ENCODE results near the gene AKIRIN1. TPM values are rescaled to one million over a fixed set of nuclear protein-coding genes. Genes with fewer than 3 reads are reported as not detected.

AKIRIN1 gene
- total and polyA plus RNA-seq, 8 donors, result 7.5 to 21.8 (median 12.1) TPM

DNA sequence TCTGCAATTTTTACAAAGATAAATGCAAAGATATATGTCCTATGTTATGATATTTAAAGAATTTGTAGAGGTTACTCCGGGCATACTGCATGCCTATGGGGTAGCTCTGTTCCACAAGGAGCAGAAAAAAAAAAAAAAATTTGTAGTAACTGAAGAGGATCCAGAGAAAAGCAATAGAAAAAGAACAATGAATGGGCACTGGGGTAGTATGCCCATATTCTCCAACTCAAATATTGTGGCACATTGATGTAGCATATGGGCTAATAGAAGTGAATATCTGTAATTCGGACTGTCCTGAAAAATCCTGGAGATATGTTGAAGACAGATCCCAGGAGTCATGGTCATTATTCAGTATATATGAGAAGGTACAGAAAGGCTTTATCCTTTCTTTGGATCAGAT, 1.1 kb upstream of the AKIRIN1 start:
- TF ChIP-seq, protein P1, sequence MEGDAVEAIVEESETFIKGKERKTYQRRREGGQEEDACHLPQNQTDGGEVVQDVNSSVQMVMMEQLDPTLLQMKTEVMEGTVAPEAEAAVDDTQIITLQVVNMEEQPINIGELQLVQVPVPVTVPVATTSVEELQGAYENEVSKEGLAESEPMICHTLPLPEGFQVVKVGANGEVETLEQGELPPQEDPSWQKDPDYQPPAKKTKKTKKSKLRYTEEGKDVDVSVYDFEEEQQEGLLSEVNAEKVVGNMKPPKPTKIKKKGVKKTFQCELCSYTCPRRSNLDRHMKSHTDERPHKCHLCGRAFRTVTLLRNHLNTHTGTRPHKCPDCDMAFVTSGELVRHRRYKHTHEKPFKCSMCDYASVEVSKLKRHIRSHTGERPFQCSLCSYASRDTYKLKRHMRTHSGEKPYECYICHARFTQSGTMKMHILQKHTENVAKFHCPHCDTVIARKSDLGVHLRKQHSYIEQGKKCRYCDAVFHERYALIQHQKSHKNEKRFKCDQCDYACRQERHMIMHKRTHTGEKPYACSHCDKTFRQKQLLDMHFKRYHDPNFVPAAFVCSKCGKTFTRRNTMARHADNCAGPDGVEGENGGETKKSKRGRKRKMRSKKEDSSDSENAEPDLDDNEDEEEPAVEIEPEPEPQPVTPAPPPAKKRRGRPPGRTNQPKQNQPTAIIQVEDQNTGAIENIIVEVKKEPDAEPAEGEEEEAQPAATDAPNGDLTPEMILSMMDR (IDR thresholded peaks at IDR 0.05), result no peak
- intact Hi-C loops (cut with DNase I), result no loop called here
- Histone ChIP-seq H3K36me3 (no peaks in the 10 kb centered on the region), H3K4me3 (no peak overlapping the region), H3K4me1 (peaks cover 0 to 12% (median 2%) of the 10 kb centered on the region in 3 donors), H3K9me3 (no peaks in the 10 kb centered on the region), H3K27ac (peak overlapping the region in 1 of 4 donors; percentile 84), H3K27me3 (no peaks in the 10 kb centered on the region)
- 37 to 64% methylated on average over 2 of the region's 2 CpGs for WGBS, 2 donors
- ATAC-seq (no peak), DNase-seq (no peak), FAIRE-seq (no peak)

DNA sequence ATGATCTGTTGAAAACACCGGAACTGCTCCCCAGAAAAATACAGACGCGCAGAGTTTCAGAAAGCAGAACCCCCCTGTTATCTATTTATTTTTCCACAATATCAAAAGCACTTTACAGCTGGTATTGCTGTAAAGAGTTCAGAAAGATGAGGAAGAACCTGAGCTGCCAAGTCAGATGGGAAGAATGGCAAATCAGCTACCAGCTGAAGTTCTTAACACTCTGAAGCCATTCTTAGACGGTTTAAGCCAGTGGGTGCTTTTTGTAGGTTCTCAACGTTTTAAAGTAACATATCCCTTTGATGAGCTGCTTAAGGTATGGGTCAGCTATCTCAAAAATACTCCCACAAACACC, 714 bp upstream of the AKIRIN1 start:
- peak overlapping the region; percentile 78 to 87 (median 82) for H3K27ac ChIP-seq
- TF ChIP-seq, protein P1 (IDR thresholded peaks at IDR 0.05), result no peak
- H3K36me3 ChIP-seq, result no peaks in the 10 kb centered on the region
- peak overlapping the region; percentile 85 to 99 (median 90) for H3K4me3 ChIP-seq
- ATAC-seq (peak in 2 of 4 donors; percentile 5 to 7), FAIRE-seq (no peak), DNase-seq (no peak)
- 14 to 17% methylated on average over 5 of the region's 5 CpGs for WGBS, 2 donors
- intact Hi-C loops (cut with DNase I), result no loop called here
- H3K9me3 ChIP-seq, result no peaks in the 10 kb centered on the region
- peaks cover 0 to 12% (median 2%) of the 10 kb centered on the region in 3 donors for H3K4me1 ChIP-seq
- no peaks in the 10 kb centered on the region for H3K27me3 ChIP-seq

DNA sequence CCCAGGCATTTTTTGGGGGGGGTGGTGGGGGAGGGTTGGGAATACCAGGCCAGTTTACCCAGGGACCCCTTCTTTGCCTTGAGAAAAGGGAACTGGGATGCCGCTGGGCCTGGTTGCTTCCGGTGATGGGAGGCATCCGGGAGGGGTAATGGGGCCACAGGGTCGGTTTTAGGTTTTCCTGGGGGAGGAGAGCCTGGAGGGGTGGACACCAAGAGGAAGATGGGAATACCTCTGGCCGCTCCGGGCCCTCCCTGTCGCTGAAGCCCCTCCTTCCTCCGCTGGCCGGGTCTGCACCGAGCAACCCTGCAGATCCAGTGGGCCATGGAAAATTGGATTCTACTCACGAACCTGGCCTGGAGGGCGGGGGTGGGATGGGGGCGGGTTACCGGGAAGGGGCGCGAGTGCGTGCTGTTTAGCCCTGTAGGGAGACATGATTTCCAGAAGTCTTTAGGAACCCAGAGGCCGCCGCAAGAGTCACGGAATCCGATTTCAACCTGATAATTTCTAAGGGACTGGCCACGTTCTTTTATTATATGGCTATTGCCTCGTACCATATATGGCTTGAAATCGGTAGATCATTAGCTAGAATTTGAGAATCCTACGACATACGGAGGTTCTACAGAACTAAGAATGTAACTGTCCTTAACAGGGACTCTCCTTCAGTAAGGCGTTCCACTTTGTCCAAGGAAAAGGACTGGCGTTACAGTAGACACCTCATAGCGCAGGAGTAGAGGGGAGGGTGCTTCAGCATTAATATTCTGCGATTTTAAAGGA, 749 bp downstream of the AKIRIN1 start:
- TF ChIP-seq, protein P1 (IDR thresholded peaks at IDR 0.05), result no peak
- Histone ChIP-seq H3K36me3 (no peaks in the 10 kb centered on the region), H3K4me1 (peaks cover 2 to 12% (median 6%) of the 10 kb centered on the region in 3 donors), H3K27ac (peak overlapping the region; percentile 78 to 87 (median 82)), H3K27me3 (no peaks in the 10 kb centered on the region), H3K9me3 (no peaks in the 10 kb centered on the region), H3K4me3 (peak overlapping the region; percentile 85 to 99 (median 90))
- FAIRE-seq, result no peak
- 0 to 1% methylated on average over 29 to 30 of the region's 30 CpGs for WGBS, 2 donors
- peak; percentile 17 to 41 (median 22) for ATAC-seq
- intact Hi-C loops (cut with DNase I), result no loop called here
- peak in 5 of 6 donors; percentile 28 to 62 (median 37) for DNase-seq

DNA sequence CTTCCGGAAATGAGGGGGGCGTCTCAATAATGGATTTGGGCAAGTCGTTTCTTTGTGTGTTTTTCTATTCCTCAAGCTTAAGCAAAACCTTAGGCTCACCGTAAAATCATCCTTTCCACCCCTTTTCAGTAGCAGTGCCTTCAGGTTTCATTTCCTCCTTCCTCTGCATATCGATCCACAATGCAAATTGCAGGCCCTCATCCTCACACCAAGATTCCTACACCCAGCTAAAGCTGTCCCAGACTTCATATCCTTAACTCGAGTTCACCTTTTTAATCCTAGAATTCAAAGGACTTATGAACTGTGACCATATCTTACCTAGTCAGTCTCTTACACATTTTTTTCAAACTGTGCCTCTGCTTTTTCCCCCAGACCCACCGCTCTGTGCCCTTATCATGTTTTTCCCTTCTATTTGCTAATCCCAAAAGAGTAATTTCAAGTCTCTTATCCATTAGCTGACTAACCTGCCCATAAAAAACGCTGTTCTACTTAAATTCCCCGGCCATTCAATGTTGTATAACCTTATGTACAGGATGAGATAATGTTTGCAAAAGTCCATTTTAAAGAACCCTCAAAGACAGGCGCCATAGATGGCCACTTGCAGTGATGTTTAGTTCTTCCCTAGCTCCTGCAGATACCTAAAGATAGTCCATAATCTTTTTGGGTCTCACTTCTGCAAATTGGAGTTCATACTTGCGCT, 1.5 kb downstream of the AKIRIN1 start:
- peaks cover 9 to 12% (median 9%) of the 10 kb centered on the region in 3 donors for H3K4me1 ChIP-seq
- FAIRE-seq, result no peak
- H3K4me3 ChIP-seq, result peak overlapping the region; percentile 85 to 99 (median 90)
- H3K27me3 ChIP-seq, result no peaks in the 10 kb centered on the region
- no peaks in the 10 kb centered on the region for H3K9me3 ChIP-seq
- TF ChIP-seq, protein P1 (IDR thresholded peaks at IDR 0.05), result no peak
- DNase-seq, result no peak
- intact Hi-C loops (cut with DNase I), result no loop called here
- peak overlapping the region in 3 of 4 donors; percentile 79 to 87 (median 84) for H3K27ac ChIP-seq
- H3K36me3 ChIP-seq, result no peaks in the 10 kb centered on the region
- WGBS, 2 donors, result 12 to 15% methylated on average over 11 of the region's 11 CpGs
- ATAC-seq, result no peak

Data from pancreas (tissue), 10 donors.